Gastrocnemius medialis (tissue), 4 donors: ENCODE data around the gene MBL2. TPM values are rescaled to one million over a fixed set of nuclear protein-coding genes. Genes with fewer than 3 reads are reported as not detected.

Source experiments
- ATAC-seq, 2 donors: fragments of 150-250 bp; one replicate each; pipeline ENCODE4 v1.9.1; 2016
- DNase-seq, 2 donors: peaks; one replicate each; pipeline ENCODE4 v3.0.0-alpha.2; 2019
- H3K27ac ChIP-seq, 4 donors: fragments of 200-600 bp; sonication (generic); 1 replicate in 1 of 4; 2 replicates in 3 of 4; pipeline ENCODE4 v1.5.1; 2016 to 2018; ENCODE audit warnings: mild to moderate bottlenecking in 2 of 4, moderate library complexity in 1 of 4
- H3K27me3 ChIP-seq, 3 donors: fragments of 200-600 bp; sonication (generic) in 2 of 3; 1 replicate in 1 of 3; 2 replicates in 2 of 3; pipeline versions ENCODE4 v1.5.1 to v1.6.0; 2016 to 2019; ENCODE audit warnings: mild to moderate bottlenecking in 1 of 3, moderate library complexity in 1 of 3
- H3K36me3 ChIP-seq, 2 donors: fragments of 200-600 bp; sonication (generic) in 1 of 2; one replicate each; pipeline ENCODE4 v1.5.1; 2017 to 2018
- H3K4me1 ChIP-seq, 2 donors: fragments of 200-600 bp; sonication (generic) in 1 of 2; one replicate each; pipeline ENCODE4 v1.5.1; 2016 to 2017; ENCODE audit warnings: mild to moderate bottlenecking in 2 of 2
- H3K4me3 ChIP-seq, 4 donors: fragments of 200-600 bp; sonication (generic) in 3 of 4; 1 replicate in 1 of 4; 2 replicates in 3 of 4; pipeline ENCODE4 v1.5.1; 2016 to 2019; ENCODE audit warnings: mild to moderate bottlenecking in 2 of 4
- H3K9me3 ChIP-seq, 3 donors: fragments of 200-600 bp; sonication (generic) in 2 of 3; 1 replicate in 1 of 3; 2 replicates in 2 of 3; pipeline ENCODE4 v1.5.1; 2016 to 2019
- POLR2A ChIP-seq, 2 donors: fragments of 450-650 bp; IDR thresholded peaks; one replicate each; pipeline ENCODE4 v1.6.1; 2017; ENCODE audit warnings: antibody characterized with exemption in 2 of 2, mild to moderate bottlenecking in 2 of 2, moderate library complexity in 2 of 2
- in situ Hi-C, 4 donors: fragments of 200-750 bp; cut with MboI; loops; one replicate each; pipeline versions ENCODE4 v1.15.0 to v1.8.0; 2017; ENCODE audit warnings: low sequenced_read_pairs in 4 of 4
- intact Hi-C: fragments of 100-400 bp; cut with DNase I; formaldehyde crosslinking; loops from one replicate; pipeline ENCODE4 v1.15.1; 2023; ENCODE audit warnings: low total_unique reads
- total RNA-seq, 4 donors: library from RNA; depleted of rRNA; stranded (reverse); fragments of >200 nt; gene quantifications; one replicate each; pipeline versions ENCODE4 v1.1.0 to v1.2.3, GENCODE V29; 2016
- TF ChIP-seq, protein P1 (sequence below), 5 experiments: fragments of 450-650 bp in 3 of 5; fragments of 200-600 bp in 2 of 5; sonication (generic) in 2 of 5; IDR thresholded peaks in 4 of 5; conservative IDR thresholded peaks in 1 of 5; 1 replicate in 4 of 5; 2 replicates in 1 of 5; pipeline ENCODE4 v1.5.1; 2016 to 2019; ENCODE audit warnings: antibody characterized with exemption in 5 of 5, mild to moderate bottlenecking in 3 of 5, moderate library complexity in 3 of 5

The MBL2 gene
- total RNA-seq, 4 donors from 2014 or later = 0.07 to 0.11 TPM; not detected in 2

DNA sequence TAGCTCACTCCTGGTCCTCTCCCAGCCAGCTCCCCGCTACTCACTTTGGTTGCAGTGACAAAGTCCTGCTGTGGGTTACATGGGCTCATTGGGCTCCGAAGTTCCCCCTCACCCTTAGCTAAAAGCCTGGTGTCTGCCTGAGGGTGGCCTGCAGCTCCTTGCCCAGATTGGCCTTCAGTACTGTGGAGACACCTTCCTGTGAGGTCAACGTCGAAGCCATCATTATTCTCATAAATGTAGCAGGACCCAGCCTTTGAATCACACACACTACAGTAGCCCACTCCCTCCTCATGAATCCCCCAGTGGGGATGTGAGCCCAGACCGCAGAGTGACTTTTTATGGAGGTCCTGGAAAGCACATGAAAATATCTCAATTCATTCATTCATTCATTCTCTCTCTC, 10.5 kb downstream of the MBL2 start:
- no peaks in the 10 kb centered on the region for H3K4me1 ChIP-seq
- H3K9me3 ChIP-seq = no peaks in the 10 kb centered on the region
- ATAC-seq = no peak
- DNase-seq = no peak
- no peaks in the 10 kb centered on the region for H3K36me3 ChIP-seq
- intact Hi-C loops (no loop called here), in situ Hi-C loops (no loop called here)
- TF ChIP-seq, protein P1, sequence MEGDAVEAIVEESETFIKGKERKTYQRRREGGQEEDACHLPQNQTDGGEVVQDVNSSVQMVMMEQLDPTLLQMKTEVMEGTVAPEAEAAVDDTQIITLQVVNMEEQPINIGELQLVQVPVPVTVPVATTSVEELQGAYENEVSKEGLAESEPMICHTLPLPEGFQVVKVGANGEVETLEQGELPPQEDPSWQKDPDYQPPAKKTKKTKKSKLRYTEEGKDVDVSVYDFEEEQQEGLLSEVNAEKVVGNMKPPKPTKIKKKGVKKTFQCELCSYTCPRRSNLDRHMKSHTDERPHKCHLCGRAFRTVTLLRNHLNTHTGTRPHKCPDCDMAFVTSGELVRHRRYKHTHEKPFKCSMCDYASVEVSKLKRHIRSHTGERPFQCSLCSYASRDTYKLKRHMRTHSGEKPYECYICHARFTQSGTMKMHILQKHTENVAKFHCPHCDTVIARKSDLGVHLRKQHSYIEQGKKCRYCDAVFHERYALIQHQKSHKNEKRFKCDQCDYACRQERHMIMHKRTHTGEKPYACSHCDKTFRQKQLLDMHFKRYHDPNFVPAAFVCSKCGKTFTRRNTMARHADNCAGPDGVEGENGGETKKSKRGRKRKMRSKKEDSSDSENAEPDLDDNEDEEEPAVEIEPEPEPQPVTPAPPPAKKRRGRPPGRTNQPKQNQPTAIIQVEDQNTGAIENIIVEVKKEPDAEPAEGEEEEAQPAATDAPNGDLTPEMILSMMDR (IDR thresholded peaks at IDR 0.05 in 4 of 5, conservative IDR thresholded peaks at IDR 0.05 in 1 of 5) = no peak
- no peak for TF ChIP-seq POLR2A (IDR thresholded peaks at IDR 0.05)
- no peak overlapping the region for H3K27ac ChIP-seq
- H3K4me3 ChIP-seq = no peak overlapping the region
- H3K27me3 ChIP-seq = no peaks in the 10 kb centered on the region

DNA sequence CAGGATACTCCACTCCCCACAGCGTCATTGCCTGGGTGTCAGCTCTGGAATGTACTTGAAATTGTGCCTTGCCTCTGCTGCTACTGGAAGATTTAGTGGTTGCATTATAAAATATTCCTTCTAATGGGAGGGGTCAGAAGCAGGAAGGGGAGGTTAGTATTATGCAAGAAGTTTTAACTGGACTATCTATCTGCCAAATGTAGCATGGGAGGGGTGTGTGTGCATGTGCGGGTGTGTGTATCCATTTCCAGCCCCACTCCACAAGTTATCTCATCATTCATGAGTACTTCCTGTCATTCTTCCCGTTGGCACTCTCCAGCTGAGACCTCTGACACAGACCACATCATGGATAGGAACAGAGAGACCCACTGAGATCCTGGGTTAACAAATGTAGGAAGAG, 13.4 kb downstream of the MBL2 start:
- Histone ChIP-seq H3K4me1 (no peaks in the 10 kb centered on the region), H3K36me3 (no peaks in the 10 kb centered on the region), H3K27me3 (no peaks in the 10 kb centered on the region), H3K27ac (no peak overlapping the region), H3K4me3 (no peak overlapping the region), H3K9me3 (no peaks in the 10 kb centered on the region)
- no peak for ATAC-seq
- DNase-seq = no peak
- TF ChIP-seq POLR2A (IDR thresholded peaks at IDR 0.05) = no peak
- TF ChIP-seq, protein P1 (IDR thresholded peaks at IDR 0.05 in 4 of 5, conservative IDR thresholded peaks at IDR 0.05 in 1 of 5) = no peak
- in situ Hi-C loops (no loop called here), intact Hi-C loops (no loop called here)

DNA sequence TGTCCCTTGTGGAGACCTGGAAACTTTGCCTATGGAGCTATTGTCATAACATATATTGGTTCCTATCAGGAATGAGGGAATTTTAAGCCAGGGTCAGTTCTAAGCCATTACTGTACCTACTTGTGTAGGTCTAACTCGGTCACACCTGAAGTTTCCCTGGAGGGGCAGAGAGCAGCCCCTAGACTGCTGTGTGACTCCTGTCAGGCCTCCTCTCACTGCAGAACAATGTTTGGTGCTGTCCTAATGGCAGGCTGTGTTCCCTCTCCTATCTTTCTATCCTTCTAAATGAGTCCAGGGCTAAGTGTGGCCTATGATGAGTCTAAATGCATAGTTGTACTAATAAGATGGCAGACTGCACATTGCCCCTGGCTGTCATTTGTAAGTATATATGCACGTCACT, 14.2 kb downstream of the MBL2 start:
- ATAC-seq = no peak
- DNase-seq = no peak
- intact Hi-C loops = no loop called here
- H3K27me3 ChIP-seq = no peaks in the 10 kb centered on the region
- H3K9me3 ChIP-seq = no peaks in the 10 kb centered on the region
- no peak overlapping the region for H3K4me3 ChIP-seq
- no peaks in the 10 kb centered on the region for H3K4me1 ChIP-seq
- H3K36me3 ChIP-seq = no peaks in the 10 kb centered on the region
- TF ChIP-seq, protein P1 (IDR thresholded peaks at IDR 0.05 in 4 of 5, conservative IDR thresholded peaks at IDR 0.05 in 1 of 5) = no peak
- TF ChIP-seq POLR2A (IDR thresholded peaks at IDR 0.05) = no peak
- in situ Hi-C loops = no loop called here
- no peak overlapping the region for H3K27ac ChIP-seq

DNA sequence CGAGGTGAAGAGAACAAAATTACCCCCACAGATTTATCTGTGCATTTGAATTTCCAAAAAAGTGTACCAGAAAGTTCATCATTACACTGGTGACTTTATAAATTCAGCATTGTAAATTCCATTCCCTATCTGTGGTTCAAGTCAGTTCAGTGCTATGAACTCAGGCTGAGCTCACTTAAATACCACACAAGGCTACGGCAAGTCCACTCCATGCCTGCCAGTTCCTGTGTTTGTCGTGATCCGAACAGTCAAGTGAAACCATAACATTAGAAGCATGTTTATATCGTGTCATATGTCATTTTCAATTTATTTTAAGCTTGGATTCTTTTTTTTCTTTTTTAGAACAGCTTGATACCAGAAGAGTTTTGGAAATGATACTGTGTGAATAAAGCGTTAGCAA, 14.8 kb downstream of the MBL2 start:
- intact Hi-C loops (no loop called here), in situ Hi-C loops (no loop called here)
- TF ChIP-seq POLR2A (IDR thresholded peaks at IDR 0.05) = no peak
- TF ChIP-seq, protein P1 (IDR thresholded peaks at IDR 0.05 in 4 of 5, conservative IDR thresholded peaks at IDR 0.05 in 1 of 5) = no peak
- Histone ChIP-seq H3K9me3 (no peaks in the 10 kb centered on the region), H3K27ac (no peak overlapping the region), H3K36me3 (no peaks in the 10 kb centered on the region), H3K4me1 (no peaks in the 10 kb centered on the region), H3K4me3 (no peak overlapping the region), H3K27me3 (no peaks in the 10 kb centered on the region)
- ATAC-seq (no peak), DNase-seq (no peak)

DNA sequence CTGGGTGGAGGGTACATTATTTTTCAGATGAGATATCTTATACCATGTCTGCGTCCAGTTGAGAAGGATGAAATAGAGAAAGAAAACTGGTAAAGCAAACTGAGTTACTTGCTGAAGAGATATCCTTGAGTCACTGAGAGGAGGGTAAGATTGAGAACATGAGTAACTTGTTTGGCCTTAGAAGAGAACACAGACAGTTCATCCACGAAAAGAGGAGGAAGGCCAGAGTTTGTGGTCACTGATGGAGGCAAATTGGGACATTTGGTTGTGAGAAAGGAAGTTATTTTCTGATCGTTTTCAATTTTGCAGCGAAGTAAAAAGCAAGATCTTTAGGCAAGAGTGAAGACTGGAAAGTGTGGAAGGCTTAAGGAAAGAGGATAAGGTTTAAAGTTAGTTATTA, 15.6 kb downstream of the MBL2 start:
- intact Hi-C loops = no loop called here
- no peaks in the 10 kb centered on the region for H3K4me1 ChIP-seq
- no peak overlapping the region for H3K4me3 ChIP-seq
- H3K27ac ChIP-seq = no peak overlapping the region
- no peaks in the 10 kb centered on the region for H3K36me3 ChIP-seq
- no peak for TF ChIP-seq POLR2A (IDR thresholded peaks at IDR 0.05)
- TF ChIP-seq, protein P1 (IDR thresholded peaks at IDR 0.05 in 4 of 5, conservative IDR thresholded peaks at IDR 0.05 in 1 of 5) = no peak
- DNase-seq (no peak), ATAC-seq (no peak)
- in situ Hi-C loops = no loop called here
- H3K27me3 ChIP-seq = no peaks in the 10 kb centered on the region
- no peaks in the 10 kb centered on the region for H3K9me3 ChIP-seq
